Measurements from ENCODE around the gene ADAMTS14. TPM values are rescaled to one million over a fixed set of nuclear protein-coding genes. Genes with fewer than 3 reads are reported as not detected.

The ADAMTS14 gene
- total RNA-seq, 1 donor from 2014 or later: 3.4 TPM

DNA sequence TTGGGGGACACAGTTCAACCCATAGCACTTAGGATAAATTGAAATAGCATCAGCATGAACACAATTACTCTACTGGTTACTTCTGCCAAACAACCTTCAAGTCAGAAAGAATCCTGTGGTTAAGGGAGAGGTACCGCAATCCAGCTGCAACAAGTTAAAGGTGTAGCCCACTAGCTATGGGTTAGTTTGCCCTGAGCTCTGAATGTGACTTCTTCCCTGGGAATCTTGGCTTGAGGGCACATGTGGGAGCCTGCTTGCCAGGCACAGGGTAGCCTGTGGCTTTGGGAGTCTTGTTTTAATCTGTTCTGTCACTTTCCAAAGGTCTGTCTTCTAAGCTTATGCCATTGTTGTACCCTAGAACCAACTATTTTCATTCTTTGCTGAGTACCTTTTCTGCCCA is 134.5 kb downstream of the ADAMTS14 start:
- no peak for DNase-seq (ENCODE audit: extremely low read depth, low read depth, low spot score)

DNA sequence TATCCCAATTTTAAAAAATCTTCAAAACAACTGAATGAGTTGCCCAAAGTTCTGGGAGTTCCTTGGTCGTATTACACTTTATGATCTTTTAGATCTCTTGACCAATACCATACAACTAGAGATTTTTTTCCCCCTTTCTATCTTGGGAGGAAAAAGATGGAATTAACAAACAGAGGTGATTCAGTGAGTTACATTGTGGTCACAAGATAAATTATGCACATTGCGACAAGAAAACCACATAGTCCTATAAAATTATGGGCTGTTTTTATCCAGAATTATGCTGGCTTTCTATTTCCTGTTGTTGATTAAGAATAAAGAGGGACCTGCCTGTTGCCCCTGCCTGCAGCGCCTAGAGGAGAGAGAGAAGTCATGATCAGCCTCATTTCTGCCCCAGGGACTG is 135.2 kb downstream of the ADAMTS14 start:
- no peak for DNase-seq (ENCODE audit: extremely low read depth, low read depth, low spot score)

DNA sequence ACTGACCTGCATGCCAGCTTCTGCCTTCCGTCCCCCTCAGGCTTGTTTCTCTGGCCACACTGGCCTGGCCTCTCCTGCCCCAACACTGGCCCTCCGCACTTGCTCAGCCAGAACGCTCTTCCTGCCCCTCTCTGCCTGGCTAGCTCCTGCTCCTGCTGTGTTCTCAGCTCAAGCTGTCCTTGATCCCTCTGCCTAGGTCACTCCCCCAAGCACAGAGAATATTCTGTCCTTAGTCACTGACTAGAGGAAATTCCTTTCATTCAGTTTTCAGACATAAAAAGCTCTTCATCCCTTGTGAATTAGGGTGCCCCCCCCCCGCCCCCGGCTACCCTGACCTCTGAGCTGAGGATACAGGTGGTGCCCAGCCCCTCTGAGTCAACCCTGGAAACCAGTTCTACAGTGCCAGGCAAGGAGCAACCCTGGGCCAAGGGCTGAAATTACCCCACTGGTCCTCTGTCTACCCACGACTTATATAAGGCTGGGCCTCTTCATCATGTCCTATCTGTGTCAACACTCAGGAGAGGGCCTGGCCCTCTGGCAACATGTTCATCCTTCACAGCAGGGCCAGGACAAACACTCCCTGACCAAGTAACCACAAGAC is 136.8 kb downstream of the ADAMTS14 start:
- DNase-seq (ENCODE audit: extremely low read depth, low read depth, low spot score): no peak

DNA sequence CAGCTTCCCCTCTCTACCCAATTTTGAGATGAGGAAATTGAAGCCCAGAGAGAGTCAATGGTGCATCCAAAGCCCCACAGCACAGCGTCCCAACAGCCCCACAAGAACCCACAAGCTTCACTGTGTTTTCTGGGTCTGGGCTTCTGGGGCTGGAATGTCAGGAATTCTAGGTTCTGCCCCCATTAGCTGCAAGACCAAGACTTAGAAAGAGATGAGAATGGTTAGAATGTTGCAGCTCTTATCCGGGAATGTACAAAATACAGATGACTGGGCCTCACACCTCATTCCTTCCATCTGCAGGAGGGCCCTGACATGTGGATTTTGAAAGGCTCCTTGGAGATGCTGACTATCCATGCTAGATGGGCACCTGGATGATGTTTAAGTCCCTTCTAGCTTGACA is 137.4 kb downstream of the ADAMTS14 start:
- no peak for DNase-seq (ENCODE audit: extremely low read depth, low read depth, low spot score)

DNA sequence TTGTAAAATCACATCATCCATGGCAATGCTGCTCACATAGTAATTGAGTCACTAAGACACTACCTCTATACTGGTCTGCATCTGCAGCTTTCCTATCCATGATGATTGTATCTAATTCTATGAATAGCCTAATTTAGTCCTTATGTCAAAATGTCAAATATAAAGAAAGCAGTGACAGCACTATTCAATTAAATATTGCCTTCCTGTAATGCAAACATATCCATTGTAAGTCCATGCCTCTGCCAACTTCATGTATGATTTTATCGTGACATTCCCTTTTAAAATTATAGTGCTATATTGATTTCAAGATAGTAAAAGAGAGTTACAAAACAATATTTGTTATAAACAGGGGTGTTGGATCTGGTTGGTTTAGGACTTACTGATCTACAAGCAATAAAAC is 138.7 kb downstream of the ADAMTS14 start:
- DNase-seq (ENCODE audit: extremely low read depth, low read depth, low spot score): no peak

DNA sequence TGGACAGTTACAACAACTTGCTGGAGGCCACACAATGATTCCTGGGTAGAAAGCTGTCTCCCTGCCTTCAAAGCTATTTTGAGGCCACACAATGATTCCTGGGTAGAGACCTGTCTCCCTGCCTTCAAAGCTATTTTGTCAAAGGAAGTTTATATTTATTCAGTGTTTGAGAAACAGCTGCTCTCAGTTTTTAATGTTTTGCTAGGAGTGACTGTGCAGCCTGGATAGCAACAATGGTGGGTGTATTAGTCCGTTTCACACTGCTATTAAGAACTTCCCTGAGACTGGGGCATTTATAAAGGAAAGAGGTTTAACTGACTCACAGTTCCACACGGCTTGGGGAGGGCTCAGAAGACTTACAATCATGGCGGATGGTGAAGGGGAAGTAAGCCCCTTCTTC is 139.6 kb downstream of the ADAMTS14 start:
- no peak for DNase-seq (ENCODE audit: extremely low read depth, low read depth, low spot score)

Other genes starting within 250 kb of the ADAMTS14 start
- not detected in 2 replicates for gene NODAL, start 230.8 kb upstream of the ADAMTS14 start, total RNA-seq
- 94.9 and 197 TPM in 2 replicates for gene PALD1, start 193.7 kb upstream of the ADAMTS14 start, total RNA-seq
- gene PRF1, start 69.8 kb upstream of the ADAMTS14 start, total RNA-seq: not detected in 2 replicates
- gene TBATA, start 112.9 kb downstream of the ADAMTS14 start, total RNA-seq: not detected in 2 replicates
- gene SGPL1, start 143.4 kb downstream of the ADAMTS14 start, total RNA-seq: 14.3 and 24.2 TPM in 2 replicates
- 67.1 and 103 TPM in 2 replicates for gene PCBD1, start 216.1 kb downstream of the ADAMTS14 start, total RNA-seq

All from glomerular endothelial cell (primary cell).